Duodenal mucosa (tissue), 2 donors: Measurements from ENCODE around the gene DKK1.

Source experiments
- H3K27ac ChIP-seq: one replicate; pipeline ENCODE4 v1.7.0; 2013; ENCODE audit warnings: low read depth, low read length
- H3K27me3 ChIP-seq, 2 donors: one replicate each; pipeline ENCODE4 v1.7.0; 2013; ENCODE audit warnings: low read length in 2 of 2, control low read depth in 1 of 2; ENCODE audit not compliant: insufficient read depth in 2 of 2, control insufficient read depth in 1 of 2
- H3K36me3 ChIP-seq, 2 donors: one replicate each; pipeline ENCODE4 v1.7.0; 2013; ENCODE audit warnings: low read length in 2 of 2, control low read depth in 1 of 2; ENCODE audit not compliant: insufficient read depth in 2 of 2, control insufficient read depth in 1 of 2
- H3K4me1 ChIP-seq, 2 donors: one replicate each; pipeline ENCODE4 v1.7.0; 2013; ENCODE audit warnings: low read length in 2 of 2, control low read depth in 1 of 2; ENCODE audit not compliant: insufficient read depth in 2 of 2, control insufficient read depth in 1 of 2
- H3K4me3 ChIP-seq, 2 donors: one replicate each; pipeline ENCODE4 v1.7.0; 2013; ENCODE audit warnings: low read length in 2 of 2, low read depth in 1 of 2
- H3K9ac ChIP-seq, 2 donors: one replicate each; pipeline ENCODE4 v1.7.0; 2013; ENCODE audit warnings: low read length in 2 of 2, low read depth in 1 of 2
- H3K9me3 ChIP-seq, 2 donors: one replicate each; pipeline ENCODE4 v1.7.0; 2013; ENCODE audit warnings: low read length in 2 of 2, control low read depth in 1 of 2; ENCODE audit not compliant: control insufficient read depth in 1 of 2

The DKK1 gene

GRCh38 chr10:52313933-52314821 is at the start of gene DKK1:
Gene DKK1, plus strand, starts transcription at chr10:52314281. Its CDS starts 154 bp downstream, at chr10:52314435.
- Histone ChIP-seq H3K4me3 (peak within 1 kb of the TSS; percentile 70 to 73), H3K4me1 (peaks cover 10 to 16% of the 10 kb centered on the region in 2 donors), H3K9me3 (no peaks in the 10 kb centered on the region), H3K27ac (no peak within 1 kb of the TSS), H3K9ac (peak within 1 kb of the TSS in 1 of 2 donors; percentile 12), H3K36me3 (no peaks in the 10 kb centered on the region), H3K27me3 (peaks cover 17 to 35% of the 10 kb centered on the region in 2 donors)

GRCh38 chr10:52265131-52265926 is 48.8 kb upstream of the DKK1 start:
- Histone ChIP-seq H3K4me3 (no peak overlapping the region), H3K9me3 (no peaks in the 10 kb centered on the region), H3K27me3 (no peaks in the 10 kb centered on the region), H3K4me1 (no peaks in the 10 kb centered on the region), H3K9ac (no peak overlapping the region), H3K36me3 (no peaks in the 10 kb centered on the region), H3K27ac (no peak overlapping the region)

- Histone ChIP-seq H3K9me3 (no peaks in the 10 kb centered on the region), H3K27me3 (no peaks in the 10 kb centered on the region), H3K9ac (no peak overlapping the region)
Observed at GRCh38 chr10:52266858-52267257, 47.2 kb upstream of the DKK1 start.

GRCh38 chr10:52268790-52269189 is 45.3 kb upstream of the DKK1 start:
- Histone ChIP-seq H3K36me3 (no peaks in the 10 kb centered on the region), H3K27ac (no peak overlapping the region), H3K4me1 (no peaks in the 10 kb centered on the region), H3K9me3 (no peaks in the 10 kb centered on the region), H3K9ac (no peak overlapping the region), H3K4me3 (no peak overlapping the region), H3K27me3 (no peaks in the 10 kb centered on the region)

More at GRCh38 chr10:52266858-52267257, 47.2 kb upstream of the DKK1 start:
- no peaks in the 10 kb centered on the region for H3K4me1 ChIP-seq
- no peak overlapping the region for H3K4me3 ChIP-seq
- no peaks in the 10 kb centered on the region for H3K36me3 ChIP-seq
- no peak overlapping the region for H3K27ac ChIP-seq

GRCh38 chr10:52269233-52269632 is 44.8 kb upstream of the DKK1 start:
- Histone ChIP-seq H3K9ac (no peak overlapping the region), H3K4me3 (no peak overlapping the region), H3K9me3 (no peaks in the 10 kb centered on the region), H3K27ac (no peak overlapping the region), H3K27me3 (no peaks in the 10 kb centered on the region), H3K4me1 (no peaks in the 10 kb centered on the region), H3K36me3 (no peaks in the 10 kb centered on the region)

- Histone ChIP-seq H3K9ac (no peak overlapping the region), H3K9me3 (no peaks in the 10 kb centered on the region), H3K27me3 (no peaks in the 10 kb centered on the region), H3K36me3 (no peaks in the 10 kb centered on the region), H3K4me3 (no peak overlapping the region), H3K27ac (no peak overlapping the region), H3K4me1 (no peaks in the 10 kb centered on the region)
Observed at GRCh38 chr10:52276163-52276562, 37.9 kb upstream of the DKK1 start.

GRCh38 chr10:52276986-52277385 is 37.1 kb upstream of the DKK1 start:
- Histone ChIP-seq H3K9ac (no peak overlapping the region), H3K4me3 (no peak overlapping the region), H3K27me3 (no peaks in the 10 kb centered on the region), H3K4me1 (no peaks in the 10 kb centered on the region), H3K36me3 (no peaks in the 10 kb centered on the region), H3K27ac (no peak overlapping the region), H3K9me3 (no peaks in the 10 kb centered on the region)

GRCh38 chr10:52279546-52279945 is 34.5 kb upstream of the DKK1 start:
- Histone ChIP-seq H3K36me3 (no peaks in the 10 kb centered on the region), H3K9ac (no peak overlapping the region), H3K27ac (no peak overlapping the region), H3K4me3 (no peak overlapping the region), H3K4me1 (no peaks in the 10 kb centered on the region), H3K27me3 (no peaks in the 10 kb centered on the region), H3K9me3 (no peaks in the 10 kb centered on the region)

- Histone ChIP-seq H3K4me1 (no peaks in the 10 kb centered on the region), H3K36me3 (no peaks in the 10 kb centered on the region), H3K27me3 (no peaks in the 10 kb centered on the region), H3K4me3 (no peak overlapping the region), H3K9ac (no peak overlapping the region), H3K9me3 (no peaks in the 10 kb centered on the region), H3K27ac (no peak overlapping the region)
Observed at GRCh38 chr10:52280051-52280450, 34.0 kb upstream of the DKK1 start.

- no peak overlapping the region for H3K27ac ChIP-seq
- H3K36me3 ChIP-seq: no peaks in the 10 kb centered on the region
- H3K27me3 ChIP-seq: no peaks in the 10 kb centered on the region
- H3K9ac ChIP-seq: no peak overlapping the region
- H3K4me3 ChIP-seq: no peak overlapping the region
- no peaks in the 10 kb centered on the region for H3K9me3 ChIP-seq
- peaks cover 0 to 6% of the 10 kb centered on the region in 2 donors for H3K4me1 ChIP-seq
Observed at GRCh38 chr10:52283174-52283573, 30.9 kb upstream of the DKK1 start.
